ENCODE measurements around the gene CCDC190.
"Not testable (repeated sequence)": the region's sequence is repeated elsewhere in the genome, so short reads cannot be mapped to it uniquely, and the experiment has no call there.

The CCDC190 gene

GRCh38 chr1:162861101-162861500 lies at the start of gene CCDC190:
TSS of gene CCDC190 (minus strand) at chr1:162861175. CDS start at chr1:162859646, 1,529 bp downstream.
- DNase-seq (ENCODE audit: low read depth in 4 of 4, low spot score in 1 of 4) = no peak

- DNase-seq (ENCODE audit: low read depth in 4 of 4, low spot score in 1 of 4) = no peak
Measured at GRCh38 chr1:162910161-162910560, 49.2 kb upstream of the CCDC190 start.

- DNase-seq (ENCODE audit: low read depth in 4 of 4, low spot score in 1 of 4) = no peak
Measured at GRCh38 chr1:162908780-162909179, 47.8 kb upstream of the CCDC190 start.

GRCh38 chr1:162908236-162908635 lies 47.3 kb upstream of the CCDC190 start:
- no peak for DNase-seq (ENCODE audit: low read depth in 4 of 4, low spot score in 1 of 4)

GRCh38 chr1:162906485-162906884 lies 45.5 kb upstream of the CCDC190 start:
- no peak for DNase-seq (ENCODE audit: low read depth in 4 of 4, low spot score in 1 of 4)

- no peak for DNase-seq (ENCODE audit: low read depth in 4 of 4, low spot score in 1 of 4)
Measured at GRCh38 chr1:162905174-162906158, 44.5 kb upstream of the CCDC190 start.

GRCh38 chr1:162904579-162904978 lies 43.6 kb upstream of the CCDC190 start:
- DNase-seq (ENCODE audit: low read depth in 4 of 4, low spot score in 1 of 4) = no peak

GRCh38 chr1:162904023-162904422 lies 43.0 kb upstream of the CCDC190 start:
- DNase-seq (ENCODE audit: low read depth in 4 of 4, low spot score in 1 of 4) = no peak

- DNase-seq (ENCODE audit: low read depth in 4 of 4, low spot score in 1 of 4) = no peak
Measured at GRCh38 chr1:162903246-162903645, 42.3 kb upstream of the CCDC190 start.

GRCh38 chr1:162902416-162902815 lies 41.4 kb upstream of the CCDC190 start:
- no peak for DNase-seq (ENCODE audit: low read depth in 4 of 4, low spot score in 1 of 4)

- no peak for DNase-seq (ENCODE audit: low read depth in 4 of 4, low spot score in 1 of 4)
Measured at GRCh38 chr1:162901243-162901642, 40.3 kb upstream of the CCDC190 start.

- no peak for DNase-seq (ENCODE audit: low read depth in 4 of 4, low spot score in 1 of 4)
Measured at GRCh38 chr1:162899422-162900146, 38.6 kb upstream of the CCDC190 start.

- DNase-seq (ENCODE audit: low read depth in 4 of 4, low spot score in 1 of 4) = no peak
Measured at GRCh38 chr1:162893612-162893908, 32.6 kb upstream of the CCDC190 start.

- DNase-seq (ENCODE audit: low read depth in 4 of 4, low spot score in 1 of 4) = no peak
Measured at GRCh38 chr1:162892906-162893611, 32.1 kb upstream of the CCDC190 start.

GRCh38 chr1:162889989-162890388 lies 29.0 kb upstream of the CCDC190 start:
- DNase-seq (ENCODE audit: low read depth in 4 of 4, low spot score in 1 of 4) = no peak

GRCh38 chr1:162886705-162887104 lies 25.7 kb upstream of the CCDC190 start:
- DNase-seq (ENCODE audit: low read depth in 4 of 4, low spot score in 1 of 4) = no peak

GRCh38 chr1:162885265-162885664 lies 24.3 kb upstream of the CCDC190 start:
- no peak for DNase-seq (ENCODE audit: low read depth in 4 of 4, low spot score in 1 of 4)

- DNase-seq (ENCODE audit: low read depth in 4 of 4, low spot score in 1 of 4) = no peak
Measured at GRCh38 chr1:162884831-162885230, 23.9 kb upstream of the CCDC190 start.

- DNase-seq (ENCODE audit: low read depth in 4 of 4, low spot score in 1 of 4) = no peak
Measured at GRCh38 chr1:162882248-162882674, 21.3 kb upstream of the CCDC190 start.

GRCh38 chr1:162881590-162881989 lies 20.6 kb upstream of the CCDC190 start:
- DNase-seq (ENCODE audit: low read depth in 4 of 4, low spot score in 1 of 4) = no peak

- not testable (repeated sequence) for DNase-seq (ENCODE audit: low read depth in 4 of 4, low spot score in 1 of 4)
Measured at GRCh38 chr1:162880617-162881016, 19.6 kb upstream of the CCDC190 start.

Data from stimulated activated CD4-positive, alpha-beta T cell treated with anti-CD3 and anti-CD28 coated beads, Interleukin-1b, Interleukin-23, amount 100 ng/mL, for 24 hours (primary cell).